Forelimb muscle (tissue), 1 donor: ENCODE measurements around the gene RPS17. TPM values are rescaled to one million over a fixed set of nuclear protein-coding genes. Genes with fewer than 3 reads are reported as not detected.
"Not testable (repeated sequence)": the region's sequence is repeated elsewhere in the genome, so short reads cannot be mapped to it uniquely, and the experiment has no call there.

Experiments
- DNase-seq: peaks from one replicate; pipeline ENCODE4 v3.0.0-alpha.2; 2013; ENCODE audit warnings: low read depth
- polyA plus RNA-seq: library from polyadenylated mRNA; unstranded; fragments of 120-200 nt; gene quantifications from one replicate; pipeline ENCODE4 v1.2.1, GENCODE V29; 2013; ENCODE audit not compliant: insufficient read length

Gene RPS17
- polyA plus RNA-seq, 1 donor: 3,051 TPM

GRCh38 chr15:82545478-82545877, 5.2 kb upstream of the RPS17 start:
- no peak for DNase-seq

DNA sequence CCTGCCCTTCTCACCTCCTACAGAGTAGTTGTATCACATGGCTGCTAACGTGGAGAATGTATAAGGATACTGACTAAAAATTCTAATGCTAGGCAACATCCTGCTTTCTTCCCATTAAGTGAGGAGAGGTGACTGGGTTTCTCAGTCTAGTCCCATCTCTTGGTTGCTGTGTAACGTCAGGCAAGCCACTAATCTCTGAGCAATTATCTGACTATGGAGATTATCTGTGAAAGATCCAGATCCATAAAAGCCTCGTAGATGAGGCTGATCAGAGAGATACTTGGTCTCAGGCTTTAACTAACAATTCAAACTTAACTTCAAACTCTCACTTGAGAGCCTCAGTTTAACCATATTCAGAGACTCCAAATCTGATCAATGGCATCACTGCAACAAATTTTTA, 4.7 kb upstream of the RPS17 start:
- DNase-seq: no peak

- no peak for DNase-seq
Measured at GRCh38 chr15:82544431-82544830, 4.2 kb upstream of the RPS17 start.

DNA sequence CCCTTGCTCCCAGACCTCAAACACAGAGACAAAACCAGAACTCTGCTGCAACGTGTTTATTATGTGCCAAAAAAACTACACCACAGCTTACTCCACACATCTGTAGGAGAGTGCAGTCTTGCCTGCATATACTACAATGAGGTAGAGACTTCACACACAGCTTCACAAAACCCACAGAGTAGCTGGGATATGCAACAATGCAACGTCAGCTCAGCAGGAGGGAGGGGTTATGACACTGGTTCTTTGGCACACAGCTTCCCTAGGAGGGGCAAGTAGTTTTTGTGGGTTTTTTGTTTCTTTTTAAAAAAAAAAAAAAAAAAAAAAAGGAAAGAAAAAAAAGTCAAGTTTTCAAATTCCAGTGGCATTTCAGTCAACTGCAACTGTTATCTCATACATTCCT, 2.9 kb upstream of the RPS17 start:
- no peak for DNase-seq

GRCh38 chr15:82540984-82541431, 751 bp upstream of the RPS17 start:
- no peak for DNase-seq

DNA sequence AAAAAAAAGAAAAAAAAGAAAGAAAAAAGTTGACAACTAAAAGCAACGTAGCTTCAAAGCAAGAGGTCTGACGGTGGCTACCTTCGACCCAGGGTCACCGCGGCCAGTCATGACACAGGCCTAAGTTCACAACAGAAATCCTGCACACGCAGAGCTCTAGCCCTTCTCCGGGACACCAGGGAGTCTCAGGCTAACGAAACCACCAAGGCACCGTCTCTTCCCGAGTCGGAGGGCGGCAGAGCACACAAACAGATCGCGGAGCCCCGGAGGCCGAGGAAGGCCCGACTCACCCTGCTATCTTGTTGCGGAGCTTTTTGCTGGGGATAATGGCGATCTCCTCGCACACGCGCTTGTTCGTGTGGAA, 584 bp downstream of the RPS17 start:
- no peak for DNase-seq

- no peak for DNase-seq
Measured at GRCh38 chr15:82538961-82539690, 1.1 kb downstream of the RPS17 start.

DNA sequence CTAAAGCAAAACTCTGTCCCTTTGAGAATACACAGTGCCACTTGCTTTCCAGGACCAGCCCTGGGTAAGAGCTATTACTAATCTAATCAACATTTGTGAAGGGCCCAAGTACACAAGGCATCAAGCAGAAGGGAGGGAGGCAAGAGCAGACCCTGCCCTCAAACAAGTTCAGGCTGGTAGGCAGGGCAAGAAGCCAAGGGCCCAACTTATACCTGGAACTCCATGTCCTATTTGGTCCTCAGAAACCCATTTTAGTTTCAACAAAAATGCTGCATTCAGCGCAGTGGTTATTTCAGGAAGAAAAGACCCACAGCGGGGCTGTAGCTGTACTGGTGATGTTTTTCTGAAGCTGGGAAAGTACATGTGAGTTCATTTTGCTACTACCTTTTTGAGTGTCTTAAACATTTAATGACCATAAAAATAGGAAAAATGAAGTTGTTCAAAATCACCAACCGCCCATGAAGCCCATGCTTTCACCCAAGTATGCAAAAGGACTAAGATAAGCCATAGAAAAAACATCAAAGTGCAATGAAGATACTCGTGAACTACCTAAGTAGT, 2.8 kb downstream of the RPS17 start:
- DNase-seq: no peak

DNA sequence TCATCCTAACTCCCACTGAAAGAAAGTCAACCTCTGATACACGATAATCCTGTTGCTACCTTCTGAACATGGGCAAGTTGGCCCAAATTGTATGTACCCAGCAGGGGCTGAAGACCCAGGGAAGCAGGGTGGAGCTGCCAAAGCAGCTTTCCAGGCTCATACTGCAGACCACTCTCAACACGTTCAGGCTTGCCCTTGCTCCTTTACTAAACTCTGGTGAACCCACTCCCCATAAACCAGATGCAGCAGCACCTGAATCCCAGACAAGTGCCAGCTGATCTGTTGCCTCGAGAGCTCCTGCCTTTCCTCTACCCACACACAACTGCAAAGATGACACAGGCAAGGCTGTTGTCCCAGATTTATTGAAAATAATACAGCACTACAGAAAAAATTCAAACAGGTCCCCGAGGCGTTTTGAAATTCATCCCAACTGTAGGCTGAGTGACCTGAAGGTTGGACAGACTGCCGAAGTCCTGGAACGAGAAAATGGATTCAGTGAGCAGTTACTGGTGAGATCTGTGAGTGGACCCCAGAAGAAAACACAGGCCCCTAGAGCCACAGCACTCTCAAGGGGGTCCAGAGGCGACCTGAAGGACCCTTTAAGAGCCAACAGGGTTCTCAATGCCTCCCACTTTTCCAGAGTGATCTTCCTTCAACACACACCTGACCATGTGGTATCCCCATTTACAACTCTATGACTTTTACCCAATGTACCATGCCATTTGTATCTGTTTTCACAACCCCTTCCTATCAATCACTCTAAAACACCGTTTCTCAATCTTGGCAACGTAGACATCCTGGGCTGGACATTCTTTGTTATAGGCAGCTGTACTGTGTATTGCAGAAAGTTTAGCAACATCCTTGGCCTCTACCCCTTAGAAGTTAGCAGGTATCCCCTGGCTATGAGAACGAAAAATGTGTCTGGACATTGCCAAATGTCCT, 3.6 kb downstream of the RPS17 start:
- no peak for DNase-seq

DNA sequence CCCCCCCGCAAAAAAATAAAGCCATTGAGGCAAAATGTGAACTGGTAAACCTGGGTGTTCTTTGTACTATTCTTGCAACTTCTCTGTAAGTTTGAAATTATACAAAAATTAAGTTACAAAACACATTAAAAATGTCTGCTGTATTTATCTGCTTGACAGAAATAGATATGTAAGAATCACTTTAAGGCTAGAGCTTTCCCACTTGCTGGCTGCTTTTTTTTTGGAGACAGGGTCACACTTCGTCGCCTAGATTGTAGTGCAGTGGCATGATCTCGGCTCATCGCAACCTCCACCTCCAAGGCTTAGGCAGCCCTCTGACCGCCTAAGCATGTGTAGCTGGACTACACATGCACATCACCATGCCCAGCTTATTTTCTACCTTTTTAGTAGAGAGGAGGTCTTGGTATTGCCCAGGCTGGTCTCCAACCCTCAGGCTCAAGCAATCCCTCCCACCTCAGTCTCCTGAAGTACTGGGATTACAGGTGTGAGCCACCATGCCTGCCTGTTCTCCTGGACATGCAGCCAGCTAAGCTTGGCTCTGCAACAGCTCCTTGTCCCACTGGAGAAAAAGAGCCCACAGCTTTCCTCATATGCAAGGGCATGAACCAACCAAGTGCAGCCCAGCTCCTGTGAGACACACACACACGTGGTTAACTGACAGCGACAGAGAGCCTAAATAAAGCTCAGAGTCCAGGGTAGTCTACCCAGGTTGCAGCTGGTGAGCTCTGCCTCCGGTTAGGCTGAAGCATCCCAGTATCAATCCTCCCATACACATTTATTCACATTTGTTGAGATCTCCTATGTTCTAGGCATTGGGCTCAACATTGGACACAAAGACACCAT, 4.5 kb downstream of the RPS17 start:
- no peak for DNase-seq

DNA sequence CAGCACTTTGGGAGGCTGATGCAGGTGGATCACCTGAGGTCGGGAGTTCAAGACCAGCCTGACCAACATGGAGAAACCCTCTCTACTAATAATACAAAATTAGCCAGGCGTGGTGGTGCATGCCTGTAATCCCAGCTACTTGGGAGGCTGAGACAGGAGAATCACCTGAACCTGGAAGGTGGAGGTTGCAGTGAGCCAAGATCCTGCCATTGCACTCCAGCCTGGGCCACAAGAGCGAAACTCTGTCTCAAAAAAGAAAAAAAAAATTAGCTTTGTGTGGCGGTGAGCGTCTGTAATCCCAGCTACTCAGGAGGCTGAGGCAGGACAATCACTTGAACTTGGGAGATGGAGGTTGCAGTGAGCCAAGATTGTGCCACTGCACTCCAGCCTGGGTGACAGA, 5.1 kb downstream of the RPS17 start:
- DNase-seq: not testable (repeated sequence)

GRCh38 chr15:82534457-82534861, 5.8 kb downstream of the RPS17 start:
- DNase-seq: not testable (repeated sequence)

- no peak for DNase-seq
Measured at GRCh38 chr15:82533801-82534200, 6.5 kb downstream of the RPS17 start.

GRCh38 chr15:82532991-82533481, 7.2 kb downstream of the RPS17 start:
- DNase-seq: no peak

- no peak for DNase-seq
Measured at GRCh38 chr15:82532383-82532990, 7.8 kb downstream of the RPS17 start.

DNA sequence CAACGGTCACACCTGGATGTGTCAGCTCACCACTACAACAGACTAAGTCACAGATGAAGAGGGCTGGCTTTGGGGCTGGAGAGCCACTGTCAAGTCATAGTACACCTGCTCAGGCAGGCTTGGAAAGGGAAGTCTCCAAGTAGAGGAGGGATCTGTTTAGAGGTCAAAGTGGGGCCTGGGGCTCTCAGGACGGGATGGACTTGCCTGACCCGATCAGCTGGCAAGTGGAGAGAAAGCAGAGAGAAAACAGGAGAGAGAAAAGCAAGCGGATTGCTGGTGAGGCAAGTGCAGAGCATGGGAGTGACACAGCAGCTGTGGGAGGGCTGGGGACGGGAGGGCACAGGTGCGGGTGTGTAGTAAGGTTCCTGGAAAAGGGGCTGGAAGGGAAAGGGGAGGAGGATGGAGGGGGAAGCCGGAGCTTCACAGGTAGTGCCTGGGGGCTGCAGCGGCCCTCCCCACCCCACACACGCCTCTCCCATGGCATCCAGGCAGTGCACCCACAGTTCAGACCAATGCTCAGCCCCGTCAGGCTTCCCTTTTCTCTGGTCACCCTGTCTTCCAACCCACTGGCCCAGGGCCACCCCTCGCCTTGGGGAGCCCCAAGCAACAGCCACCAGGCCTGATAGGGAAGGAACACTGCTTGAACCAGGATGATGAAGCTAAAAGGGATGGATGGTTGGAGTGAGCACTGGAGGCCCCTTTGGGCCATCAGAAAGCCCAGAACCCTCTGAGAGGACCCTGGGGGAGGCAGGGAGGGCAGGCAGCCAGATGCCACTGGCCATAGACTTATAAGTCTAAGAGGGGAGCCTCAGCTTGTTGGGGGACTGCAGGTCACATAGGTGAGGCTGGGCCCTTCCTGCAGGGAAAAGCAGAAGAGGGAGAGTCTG, 8.5 kb downstream of the RPS17 start:
- no peak for DNase-seq

GRCh38 chr15:82530606-82531379, 9.5 kb downstream of the RPS17 start:
- no peak for DNase-seq

- DNase-seq: no peak
Measured at GRCh38 chr15:82530006-82530405, 10.3 kb downstream of the RPS17 start.

DNA sequence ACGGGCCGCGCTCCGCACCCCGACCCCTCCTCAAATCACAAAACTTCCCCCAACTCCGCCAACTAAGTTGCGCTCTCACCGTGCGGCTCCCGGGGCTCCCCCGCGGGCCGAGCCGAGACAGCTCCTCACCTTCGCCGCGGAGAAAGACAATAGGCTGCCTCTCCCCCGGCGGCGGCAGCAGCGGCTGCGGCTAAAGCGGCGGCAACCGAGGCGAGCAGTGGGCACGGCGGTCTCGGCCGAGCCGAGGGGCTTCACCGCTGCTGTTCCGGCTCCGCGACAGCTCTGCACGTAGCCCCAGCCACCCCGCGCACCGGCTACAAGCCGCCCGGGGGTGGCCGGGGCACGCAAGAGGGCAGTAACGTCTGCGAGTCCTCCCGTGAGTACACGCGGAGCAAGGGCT, 26.7 kb downstream of the RPS17 start:
- not testable (repeated sequence) for DNase-seq
